Measurements from ENCODE around the gene AP1B1. TPM values are rescaled to one million over a fixed set of nuclear protein-coding genes. Genes with fewer than 3 reads are reported as not detected.

The AP1B1 gene
- total and polyA plus RNA-seq, 8 donors, result 32.5 to 99.1 (median 36.1) TPM

GRCh38 chr22:29393019-29393608, 4.7 kb upstream of the AP1B1 start:
- Histone ChIP-seq H3K36me3 (no peaks in the 10 kb centered on the region), H3K27ac (no peak overlapping the region), H3K4me1 (peaks cover 5 to 9% of the 10 kb centered on the region in 2 donors), H3K4me3 (no peak overlapping the region), H3K27me3 (no peaks in the 10 kb centered on the region), H3K9me3 (no peaks in the 10 kb centered on the region)
- no peak for DNase-seq
- intact Hi-C loops (cut with DNase I), result no loop called here
- no peak for ATAC-seq
- no peak for TF ChIP-seq CTCF (IDR thresholded peaks at IDR 0.05)

GRCh38 chr22:29391546-29391945, 3.2 kb upstream of the AP1B1 start:
- H3K27ac ChIP-seq, result no peak overlapping the region
- intact Hi-C loops (cut with DNase I), result no loop called here
- H3K4me1 ChIP-seq, result peaks cover 14 to 22% of the 10 kb centered on the region in 2 donors
- TF ChIP-seq CTCF (IDR thresholded peaks at IDR 0.05), result no peak
- H3K36me3 ChIP-seq, result no peaks in the 10 kb centered on the region
- no peak overlapping the region for H3K4me3 ChIP-seq
- H3K9me3 ChIP-seq, result no peaks in the 10 kb centered on the region
- ATAC-seq, result no peak
- no peak for DNase-seq
- no peaks in the 10 kb centered on the region for H3K27me3 ChIP-seq

GRCh38 chr22:29390270-29390669, 1.9 kb upstream of the AP1B1 start:
- Histone ChIP-seq H3K36me3 (peaks cover 0 to 2% of the 10 kb centered on the region in 2 donors), H3K27ac (no peak overlapping the region), H3K27me3 (no peaks in the 10 kb centered on the region), H3K9me3 (no peaks in the 10 kb centered on the region), H3K4me3 (no peak overlapping the region), H3K4me1 (peaks cover 14 to 35% of the 10 kb centered on the region in 2 donors)
- no peak for DNase-seq
- no peak for ATAC-seq
- no peak for TF ChIP-seq CTCF (IDR thresholded peaks at IDR 0.05)
- intact Hi-C loops (cut with DNase I), result no loop called here

- no peaks in the 10 kb centered on the region for H3K9me3 ChIP-seq
- DNase-seq, result no peak
- no peak for ATAC-seq
- intact Hi-C loops (cut with DNase I), result no loop called here
- H3K27me3 ChIP-seq, result no peaks in the 10 kb centered on the region
- peak overlapping the region; percentile 84 to 87 for H3K27ac ChIP-seq
- H3K4me1 ChIP-seq, result peaks cover 14 to 49% of the 10 kb centered on the region in 2 donors
- no peak for TF ChIP-seq CTCF (IDR thresholded peaks at IDR 0.05)
- H3K4me3 ChIP-seq, result peak overlapping the region; percentile 54 to 87
- H3K36me3 ChIP-seq, result peaks cover 0 to 11% of the 10 kb centered on the region in 2 donors
Observed at GRCh38 chr22:29388759-29389090, 355 bp upstream of the AP1B1 start.

GRCh38 chr22:29386708-29387107, 1.7 kb downstream of the AP1B1 start:
- intact Hi-C loops (cut with DNase I), result no loop called here
- no peak for TF ChIP-seq CTCF (IDR thresholded peaks at IDR 0.05)
- H3K36me3 ChIP-seq, result peaks cover 0 to 18% of the 10 kb centered on the region in 2 donors
- H3K9me3 ChIP-seq, result no peaks in the 10 kb centered on the region
- ATAC-seq (no peak), DNase-seq (no peak)
- peak overlapping the region in 1 of 2 donors; percentile 87 for H3K4me3 ChIP-seq
- peaks cover 23 to 64% of the 10 kb centered on the region in 2 donors for H3K4me1 ChIP-seq
- peak overlapping the region; percentile 53 to 61 for H3K27ac ChIP-seq
- H3K27me3 ChIP-seq, result no peaks in the 10 kb centered on the region
